K562 (cell line): Measurements from ENCODE around the gene SLC24A1. TPM values are rescaled to one million over a fixed set of nuclear protein-coding genes. Genes with fewer than 3 reads are reported as not detected.

Source experiments
- ARID2 ChIP-seq: fragments of 450-650 bp; IDR thresholded peaks from 2 replicates; pipeline ENCODE4 v1.6.1; 2017; ENCODE audit warnings: antibody characterized with exemption, mild to moderate bottlenecking
- ATF7 ChIP-seq: fragments of 450-650 bp; IDR thresholded peaks from 2 replicates; pipeline ENCODE4 v1.7.1; 2014; ENCODE audit warnings: mild to moderate bottlenecking, moderate library complexity
- BCL6 ChIP-seq: fragments of 250-450 bp; sonication (Bioruptor Pico); IDR thresholded peaks from 2 replicates; pipeline ENCODE4 v1.4.0; 2020
- CREM ChIP-seq: IDR thresholded peaks from 2 replicates; pipeline ENCODE4 v1.6.1; 2014; ENCODE audit warnings: antibody characterized with exemption, low read depth
- CTBP1 ChIP-seq: fragments of 450-650 bp; IDR thresholded peaks from 2 replicates; pipeline ENCODE4 v1.6.1; 2016; ENCODE audit warnings: borderline replicate concordance
- CXXC5 ChIP-seq: fragments of 250-450 bp; sonication (Bioruptor Pico); IDR thresholded peaks from 2 replicates; pipeline ENCODE4 v1.8.0; 2022; ENCODE audit warnings: inconsistent platforms, mild to moderate bottlenecking, moderate library complexity
- E2F3 ChIP-seq: fragments of 250-450 bp; sonication (Bioruptor Pico); IDR thresholded peaks from 2 replicates; pipeline ENCODE4 v1.4.0; 2020; ENCODE audit warnings: mild to moderate bottlenecking
- ESRRA ChIP-seq: fragments of 450-650 bp; IDR thresholded peaks from 2 replicates; pipeline ENCODE4 v1.6.1; 2014; ENCODE audit warnings: low read depth, mild to moderate bottlenecking, moderate library complexity, borderline replicate concordance
- KDM1A ChIP-seq, 2 experiments: fragments of 450-650 bp; IDR thresholded peaks; 2 replicates each; pipeline ENCODE4 v1.6.1; 2016; ENCODE audit warnings: mild to moderate bottlenecking in 2 of 2
- MEIS2 ChIP-seq: fragments of 450-650 bp; IDR thresholded peaks from 2 replicates; pipeline ENCODE4 v1.6.1; 2014; ENCODE audit warnings: mild to moderate bottlenecking; ENCODE audit not compliant: partially characterized antibody
- NCOA4 ChIP-seq: fragments of 450-650 bp; IDR thresholded peaks from 2 replicates; pipeline ENCODE4 v1.6.1; 2018; ENCODE audit warnings: mild to moderate bottlenecking; ENCODE audit not compliant: partially characterized antibody
- RAD21 ChIP-seq, 2 experiments: fragments of 250-450 bp in 1 of 2; fragments of 450-650 bp in 1 of 2; sonication (Bioruptor Pico) in 1 of 2; formaldehyde crosslinking in 1 of 2; IDR thresholded peaks in 1 of 2; conservative IDR thresholded peaks in 1 of 2; 2 replicates each; pipeline versions ENCODE4 v1.4.0 to v1.8.0; 2020 to 2022; ENCODE audit warnings: mild to moderate bottlenecking in 2 of 2, moderate library complexity in 1 of 2
- STAG1 ChIP-seq: sonication (generic); formaldehyde crosslinking; IDR thresholded peaks from 2 replicates; pipeline ENCODE4 v1.5.0; 2020; ENCODE audit warnings: missing genetic modification reagents, borderline replicate concordance
- TRIM24 ChIP-seq, 2 experiments: fragments of 450-650 bp; IDR thresholded peaks; 2 replicates each; pipeline ENCODE4 v1.6.1; 2016
- polyA plus RNA-seq, 8 experiments: library from polyadenylated mRNA; depleted of rRNA in 4 of 8; stranded (reverse) in 5 of 8; unstranded in 3 of 8; fragments of >200 nt; fragmentation: Nextera tagmentation in 2 of 8; fragmentation: Illumina TruSeq in 1 of 8; extraction: Ambion mirVana in 2 of 8; extraction: Trizol in 1 of 8; gene quantifications; 2 replicates each; pipeline versions ENCODE4 v1.2.1 to v1.2.3, GENCODE V29; 2011 to 2014; ENCODE audit warnings: inconsistent platforms in 1 of 8, missing spikeins in 1 of 8
- total RNA-seq, 7 experiments: library from RNA; depleted of rRNA in 6 of 7; stranded (reverse); fragments of >200 nt in 6 of 7; fragmentation: Illumina TruSeq in 2 of 7; extraction: Trizol in 2 of 7; gene quantifications; 2 replicates each; pipeline versions ENCODE4 v1.2.1 to v1.2.3, GENCODE V29; 2011 to 2021; ENCODE audit warnings: low replicate concordance in 1 of 7
- TF ChIP-seq, protein P1 (sequence below): fragments of 450-650 bp; IDR thresholded peaks from 2 replicates; pipeline ENCODE4 v1.6.1; 2017; ENCODE audit warnings: mild to moderate bottlenecking, moderate library complexity
- TF ChIP-seq, protein P2 (sequence below): sonication (generic); formaldehyde crosslinking; IDR thresholded peaks from 2 replicates; pipeline ENCODE4 v1.8.1; 2023; ENCODE audit warnings: mild to moderate bottlenecking, missing genetic modification reagents
- TF ChIP-seq, protein P3 (sequence below): fragments of 450-650 bp; formaldehyde crosslinking; IDR thresholded peaks from 2 replicates; pipeline ENCODE4 v1.4.0; 2020; ENCODE audit warnings: mild to moderate bottlenecking, moderate library complexity
- TF ChIP-seq, protein P4 (sequence below): fragments of 450-650 bp; IDR thresholded peaks from 2 replicates; pipeline ENCODE4 v1.6.1; 2016
- TF ChIP-seq, protein P5 (sequence below), 3 experiments: IDR thresholded peaks in 2 of 3; conservative IDR thresholded peaks in 1 of 3; 2 replicates each; pipeline ENCODE4 v1.5.1; 2011 to 2012; ENCODE audit warnings: low read length in 3 of 3, mild to moderate bottlenecking in 3 of 3, control low read depth in 2 of 3, improper control_type of control experiment in 1 of 3, inconsistent platforms in 1 of 3, low read depth in 1 of 3, mixed read lengths in 1 of 3, moderate library complexity in 1 of 3; ENCODE audit not compliant: insufficient read depth in 2 of 3
- TF ChIP-seq, protein P6 (sequence below): IDR thresholded peaks from 2 replicates; pipeline ENCODE4 v1.6.1; 2011; ENCODE audit warnings: borderline replicate concordance, low read depth, mild to moderate bottlenecking, moderate library complexity, low read length; ENCODE audit not compliant: insufficient read depth, poor library complexity, severe bottlenecking

SLC24A1 gene
- total and polyA plus RNA-seq, 9 of the 15 experiments (the other 6 are each of a cell fraction or from before 2014, with no cell fraction given) = 3.1 to 8.2 (median 5.5) TPM

DNA sequence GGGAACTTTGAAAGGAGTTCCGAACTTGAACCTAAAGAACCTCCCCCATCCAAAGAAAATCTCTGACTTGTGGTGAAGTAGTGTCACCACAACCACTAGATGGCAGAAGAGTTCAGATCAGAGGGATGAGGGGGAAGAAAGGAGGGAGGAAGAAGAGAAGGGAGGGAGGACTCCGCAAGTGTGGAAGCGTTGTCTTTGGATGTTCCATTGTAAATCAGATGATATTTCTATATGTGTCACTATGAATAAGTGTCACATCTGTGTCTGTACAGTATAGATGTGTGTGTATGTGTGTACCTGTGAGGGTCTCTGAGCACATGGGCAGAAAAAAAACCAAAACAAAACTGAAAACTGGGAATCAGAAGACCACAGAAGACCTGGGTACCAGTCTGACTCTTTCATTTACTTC lies 16.9 kb downstream of the SLC24A1 start (continued):
- TF ChIP-seq, protein P1, sequence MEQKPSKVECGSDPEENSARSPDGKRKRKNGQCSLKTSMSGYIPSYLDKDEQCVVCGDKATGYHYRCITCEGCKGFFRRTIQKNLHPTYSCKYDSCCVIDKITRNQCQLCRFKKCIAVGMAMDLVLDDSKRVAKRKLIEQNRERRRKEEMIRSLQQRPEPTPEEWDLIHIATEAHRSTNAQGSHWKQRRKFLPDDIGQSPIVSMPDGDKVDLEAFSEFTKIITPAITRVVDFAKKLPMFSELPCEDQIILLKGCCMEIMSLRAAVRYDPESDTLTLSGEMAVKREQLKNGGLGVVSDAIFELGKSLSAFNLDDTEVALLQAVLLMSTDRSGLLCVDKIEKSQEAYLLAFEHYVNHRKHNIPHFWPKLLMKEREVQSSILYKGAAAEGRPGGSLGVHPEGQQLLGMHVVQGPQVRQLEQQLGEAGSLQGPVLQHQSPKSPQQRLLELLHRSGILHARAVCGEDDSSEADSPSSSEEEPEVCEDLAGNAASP = no peak
- TF ChIP-seq TRIM24 (IDR thresholded peaks at IDR 0.05) (no peak; a peak in 1 of 4 replicates), BCL6 (CRISPR knock-in tag) (no peak), RAD21 (CRISPR knock-in tag; conservative IDR thresholded peaks at IDR 0.05 in 1 of 2, IDR thresholded peaks at IDR 0.05 in 1 of 2) (peak; percentile 82 to 93), ARID2 (peak; percentile 79; the same call in 1 of the 2 replicates), CXXC5 (CRISPR knock-in tag) (0 out of 2 replicates have a peak, but pooled peaks have one; percentile 18), MEIS2 (peak; percentile 13), STAG1 (CRISPR knock-in tag) (peak; percentile 50; the same call in 1 of the 2 replicates), ATF7 (0 out of 2 replicates have a peak, but pooled peaks have one; percentile 16), CTBP1 (peak; percentile 46; the same call in 1 of the 2 replicates), E2F3 (CRISPR knock-in tag) (no peak), ESRRA (peak; percentile 65; the same call in 1 of the 2 replicates), CREM (peak; percentile 68), NCOA4 (no peak), KDM1A (IDR thresholded peaks at IDR 0.05) (peak in 1 of 2 experiments; percentile 35; a peak in 2 of 4 replicates)
- TF ChIP-seq, protein P2, sequence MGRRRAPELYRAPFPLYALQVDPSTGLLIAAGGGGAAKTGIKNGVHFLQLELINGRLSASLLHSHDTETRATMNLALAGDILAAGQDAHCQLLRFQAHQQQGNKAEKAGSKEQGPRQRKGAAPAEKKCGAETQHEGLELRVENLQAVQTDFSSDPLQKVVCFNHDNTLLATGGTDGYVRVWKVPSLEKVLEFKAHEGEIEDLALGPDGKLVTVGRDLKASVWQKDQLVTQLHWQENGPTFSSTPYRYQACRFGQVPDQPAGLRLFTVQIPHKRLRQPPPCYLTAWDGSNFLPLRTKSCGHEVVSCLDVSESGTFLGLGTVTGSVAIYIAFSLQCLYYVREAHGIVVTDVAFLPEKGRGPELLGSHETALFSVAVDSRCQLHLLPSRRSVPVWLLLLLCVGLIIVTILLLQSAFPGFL = no peak
- TF ChIP-seq, protein P3, sequence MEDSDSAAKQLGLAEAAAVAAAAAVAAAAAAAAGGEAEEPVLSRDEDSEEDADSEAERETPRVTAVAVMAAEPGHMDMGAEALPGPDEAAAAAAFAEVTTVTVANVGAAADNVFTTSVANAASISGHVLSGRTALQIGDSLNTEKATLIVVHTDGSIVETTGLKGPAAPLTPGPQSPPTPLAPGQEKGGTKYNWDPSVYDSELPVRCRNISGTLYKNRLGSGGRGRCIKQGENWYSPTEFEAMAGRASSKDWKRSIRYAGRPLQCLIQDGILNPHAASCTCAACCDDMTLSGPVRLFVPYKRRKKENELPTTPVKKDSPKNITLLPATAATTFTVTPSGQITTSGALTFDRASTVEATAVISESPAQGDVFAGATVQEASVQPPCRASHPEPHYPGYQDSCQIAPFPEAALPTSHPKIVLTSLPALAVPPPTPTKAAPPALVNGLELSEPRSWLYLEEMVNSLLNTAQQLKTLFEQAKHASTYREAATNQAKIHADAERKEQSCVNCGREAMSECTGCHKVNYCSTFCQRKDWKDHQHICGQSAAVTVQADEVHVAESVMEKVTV (CRISPR knock-in tag) = 0 out of 2 replicates have a peak, but pooled peaks have one; percentile 60
- TF ChIP-seq, protein P4, sequence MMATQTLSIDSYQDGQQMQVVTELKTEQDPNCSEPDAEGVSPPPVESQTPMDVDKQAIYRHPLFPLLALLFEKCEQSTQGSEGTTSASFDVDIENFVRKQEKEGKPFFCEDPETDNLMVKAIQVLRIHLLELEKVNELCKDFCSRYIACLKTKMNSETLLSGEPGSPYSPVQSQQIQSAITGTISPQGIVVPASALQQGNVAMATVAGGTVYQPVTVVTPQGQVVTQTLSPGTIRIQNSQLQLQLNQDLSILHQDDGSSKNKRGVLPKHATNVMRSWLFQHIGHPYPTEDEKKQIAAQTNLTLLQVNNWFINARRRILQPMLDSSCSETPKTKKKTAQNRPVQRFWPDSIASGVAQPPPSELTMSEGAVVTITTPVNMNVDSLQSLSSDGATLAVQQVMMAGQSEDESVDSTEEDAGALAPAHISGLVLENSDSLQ = peak; percentile 79
- TF ChIP-seq, protein P5, sequence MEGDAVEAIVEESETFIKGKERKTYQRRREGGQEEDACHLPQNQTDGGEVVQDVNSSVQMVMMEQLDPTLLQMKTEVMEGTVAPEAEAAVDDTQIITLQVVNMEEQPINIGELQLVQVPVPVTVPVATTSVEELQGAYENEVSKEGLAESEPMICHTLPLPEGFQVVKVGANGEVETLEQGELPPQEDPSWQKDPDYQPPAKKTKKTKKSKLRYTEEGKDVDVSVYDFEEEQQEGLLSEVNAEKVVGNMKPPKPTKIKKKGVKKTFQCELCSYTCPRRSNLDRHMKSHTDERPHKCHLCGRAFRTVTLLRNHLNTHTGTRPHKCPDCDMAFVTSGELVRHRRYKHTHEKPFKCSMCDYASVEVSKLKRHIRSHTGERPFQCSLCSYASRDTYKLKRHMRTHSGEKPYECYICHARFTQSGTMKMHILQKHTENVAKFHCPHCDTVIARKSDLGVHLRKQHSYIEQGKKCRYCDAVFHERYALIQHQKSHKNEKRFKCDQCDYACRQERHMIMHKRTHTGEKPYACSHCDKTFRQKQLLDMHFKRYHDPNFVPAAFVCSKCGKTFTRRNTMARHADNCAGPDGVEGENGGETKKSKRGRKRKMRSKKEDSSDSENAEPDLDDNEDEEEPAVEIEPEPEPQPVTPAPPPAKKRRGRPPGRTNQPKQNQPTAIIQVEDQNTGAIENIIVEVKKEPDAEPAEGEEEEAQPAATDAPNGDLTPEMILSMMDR (IDR thresholded peaks at IDR 0.05 in 2 of 3, conservative IDR thresholded peaks at IDR 0.05 in 1 of 3; ENCODE audit: insufficient read depth in 2 of 3, low read depth in 1 of 3, low read length in 3 of 3) = peak; percentile 82 to 92 (median 84)
- TF ChIP-seq, protein P6, sequence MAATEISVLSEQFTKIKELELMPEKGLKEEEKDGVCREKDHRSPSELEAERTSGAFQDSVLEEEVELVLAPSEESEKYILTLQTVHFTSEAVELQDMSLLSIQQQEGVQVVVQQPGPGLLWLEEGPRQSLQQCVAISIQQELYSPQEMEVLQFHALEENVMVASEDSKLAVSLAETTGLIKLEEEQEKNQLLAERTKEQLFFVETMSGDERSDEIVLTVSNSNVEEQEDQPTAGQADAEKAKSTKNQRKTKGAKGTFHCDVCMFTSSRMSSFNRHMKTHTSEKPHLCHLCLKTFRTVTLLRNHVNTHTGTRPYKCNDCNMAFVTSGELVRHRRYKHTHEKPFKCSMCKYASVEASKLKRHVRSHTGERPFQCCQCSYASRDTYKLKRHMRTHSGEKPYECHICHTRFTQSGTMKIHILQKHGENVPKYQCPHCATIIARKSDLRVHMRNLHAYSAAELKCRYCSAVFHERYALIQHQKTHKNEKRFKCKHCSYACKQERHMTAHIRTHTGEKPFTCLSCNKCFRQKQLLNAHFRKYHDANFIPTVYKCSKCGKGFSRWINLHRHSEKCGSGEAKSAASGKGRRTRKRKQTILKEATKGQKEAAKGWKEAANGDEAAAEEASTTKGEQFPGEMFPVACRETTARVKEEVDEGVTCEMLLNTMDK = peak; percentile 24
